Measurements from ENCODE around the gene SLC35F6. TPM values are rescaled to one million over a fixed set of nuclear protein-coding genes. Genes with fewer than 3 reads are reported as not detected.

SLC35F6 gene
- total and polyA plus RNA-seq, 9 of the 15 experiments (the other 6 are each of a cell fraction or from before 2014, with no cell fraction given), result 11.9 to 47.3 (median 22.5) TPM

DNA sequence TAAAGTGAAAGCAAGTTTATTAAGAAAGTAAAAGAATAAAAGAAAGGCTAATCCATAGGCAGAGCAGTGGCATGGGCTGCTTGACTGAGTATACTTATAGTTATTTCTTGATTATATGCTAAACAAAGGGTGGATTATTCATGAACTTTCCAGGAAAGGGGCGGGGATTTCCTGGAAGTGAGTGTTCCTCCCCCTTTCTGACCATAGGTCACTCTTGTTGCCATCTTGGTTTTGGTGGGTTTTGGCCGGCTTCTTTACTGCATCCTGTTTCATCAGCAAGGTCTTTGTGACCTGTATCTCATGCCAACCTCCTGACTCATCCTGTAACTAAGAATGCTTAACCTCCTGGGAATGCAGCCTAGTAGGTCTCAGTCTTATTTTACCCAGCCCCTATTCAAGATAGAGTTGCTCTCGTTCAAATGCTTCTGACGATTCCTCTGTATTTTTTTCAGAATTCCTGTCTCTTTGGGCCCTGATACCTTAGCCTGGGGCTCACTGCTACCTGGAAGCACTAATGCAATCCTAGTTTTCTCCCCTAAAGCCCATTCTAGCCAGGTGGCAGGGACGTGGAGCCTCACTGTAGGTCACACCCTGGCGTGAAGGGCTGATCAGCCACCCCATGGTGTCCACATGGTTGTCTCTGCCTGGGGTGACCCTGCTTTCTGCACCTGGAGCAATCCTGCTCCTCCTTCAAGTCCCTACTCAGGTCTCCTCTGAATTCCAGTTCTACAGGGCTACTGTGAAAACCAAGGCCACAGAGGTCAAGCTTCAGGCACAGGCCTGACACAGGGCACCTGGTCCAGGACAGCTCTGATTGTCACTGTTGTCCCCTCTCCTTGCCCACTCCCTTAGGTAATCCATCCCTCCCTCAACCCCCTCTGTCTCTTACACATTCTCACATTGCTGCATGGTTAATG lies 6.0 kb upstream of the SLC35F6 start (continued):
- TF ChIP-seq U2AF1 (optimal IDR thresholded peaks at IDR 0.05; ENCODE audit: low read depth, low read length) (no peak), PHB (CRISPR knock-in tag; IDR thresholded peaks at IDR 0.05) (no peak), ZBTB17 (CRISPR knock-in tag; IDR thresholded peaks at IDR 0.05) (peak; percentile 85), SREBF1 (IDR thresholded peaks at IDR 0.05; ENCODE audit: borderline replicate concordance, low read depth, low read length) (no peak), ZNF408 (CRISPR knock-in tag; IDR thresholded peaks at IDR 0.05; ENCODE audit: low read depth) (no peak), ELF2 (CRISPR knock-in tag; IDR thresholded peaks at IDR 0.05) (0 out of 2 replicates have a peak, but pooled peaks have one; percentile 67), KLF1 (tag; IDR thresholded peaks at IDR 0.05) (0 out of 2 replicates have a peak, but pooled peaks have one; percentile 67), ZNF197 (CRISPR knock-in tag; IDR thresholded peaks at IDR 0.05; ENCODE audit: low read depth) (peak; percentile 83), RHOXF2B (CRISPR knock-in tag; conservative IDR thresholded peaks at IDR 0.05) (no peak), ZNF76 (CRISPR knock-in tag; IDR thresholded peaks at IDR 0.05; ENCODE audit: borderline replicate concordance) (peak; percentile 81; the same call in 1 of the 2 replicates), ETV6 (IDR thresholded peaks at IDR 0.05; ENCODE audit: borderline replicate concordance in 1 of 2, low read depth in 2 of 2, low read length in 1 of 2) (no peak), ETV6 (CRISPR knock-in tag; IDR thresholded peaks at IDR 0.05; ENCODE audit: borderline replicate concordance) (no peak), ZFP1 (CRISPR knock-in tag; IDR thresholded peaks at IDR 0.05) (peak; percentile 26; the same call in 1 of the 2 replicates), ETV5 (CRISPR knock-in tag; IDR thresholded peaks at IDR 0.05; ENCODE audit: low read depth) (peak; percentile 78; the same call in 1 of the 2 replicates), ZNF217 (CRISPR knock-in tag; IDR thresholded peaks at IDR 0.05) (no peak), NCOA6 (IDR thresholded peaks at IDR 0.05) (no peak; the same call in 1 of the 2 replicates), XRCC3 (IDR thresholded peaks at IDR 0.05) (no peak)
- TF ChIP-seq, protein P1, sequence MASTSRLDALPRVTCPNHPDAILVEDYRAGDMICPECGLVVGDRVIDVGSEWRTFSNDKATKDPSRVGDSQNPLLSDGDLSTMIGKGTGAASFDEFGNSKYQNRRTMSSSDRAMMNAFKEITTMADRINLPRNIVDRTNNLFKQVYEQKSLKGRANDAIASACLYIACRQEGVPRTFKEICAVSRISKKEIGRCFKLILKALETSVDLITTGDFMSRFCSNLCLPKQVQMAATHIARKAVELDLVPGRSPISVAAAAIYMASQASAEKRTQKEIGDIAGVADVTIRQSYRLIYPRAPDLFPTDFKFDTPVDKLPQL (IDR thresholded peaks at IDR 0.05; ENCODE audit: extremely low read depth, insufficient read length), result no peak
- TF ChIP-seq, protein P2, sequence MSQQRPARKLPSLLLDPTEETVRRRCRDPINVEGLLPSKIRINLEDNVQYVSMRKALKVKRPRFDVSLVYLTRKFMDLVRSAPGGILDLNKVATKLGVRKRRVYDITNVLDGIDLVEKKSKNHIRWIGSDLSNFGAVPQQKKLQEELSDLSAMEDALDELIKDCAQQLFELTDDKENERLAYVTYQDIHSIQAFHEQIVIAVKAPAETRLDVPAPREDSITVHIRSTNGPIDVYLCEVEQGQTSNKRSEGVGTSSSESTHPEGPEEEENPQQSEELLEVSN (IDR thresholded peaks at IDR 0.05; ENCODE audit: borderline replicate concordance in 1 of 2, extremely low read depth in 1 of 2, insufficient read depth in 1 of 2, insufficient read length in 1 of 2, low read depth in 1 of 2, low read length in 1 of 2, poor library complexity in 1 of 2, severe bottlenecking in 1 of 2), result no peak
- TF ChIP-seq, protein P3, sequence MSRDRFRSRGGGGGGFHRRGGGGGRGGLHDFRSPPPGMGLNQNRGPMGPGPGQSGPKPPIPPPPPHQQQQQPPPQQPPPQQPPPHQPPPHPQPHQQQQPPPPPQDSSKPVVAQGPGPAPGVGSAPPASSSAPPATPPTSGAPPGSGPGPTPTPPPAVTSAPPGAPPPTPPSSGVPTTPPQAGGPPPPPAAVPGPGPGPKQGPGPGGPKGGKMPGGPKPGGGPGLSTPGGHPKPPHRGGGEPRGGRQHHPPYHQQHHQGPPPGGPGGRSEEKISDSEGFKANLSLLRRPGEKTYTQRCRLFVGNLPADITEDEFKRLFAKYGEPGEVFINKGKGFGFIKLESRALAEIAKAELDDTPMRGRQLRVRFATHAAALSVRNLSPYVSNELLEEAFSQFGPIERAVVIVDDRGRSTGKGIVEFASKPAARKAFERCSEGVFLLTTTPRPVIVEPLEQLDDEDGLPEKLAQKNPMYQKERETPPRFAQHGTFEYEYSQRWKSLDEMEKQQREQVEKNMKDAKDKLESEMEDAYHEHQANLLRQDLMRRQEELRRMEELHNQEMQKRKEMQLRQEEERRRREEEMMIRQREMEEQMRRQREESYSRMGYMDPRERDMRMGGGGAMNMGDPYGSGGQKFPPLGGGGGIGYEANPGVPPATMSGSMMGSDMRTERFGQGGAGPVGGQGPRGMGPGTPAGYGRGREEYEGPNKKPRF (IDR thresholded peaks at IDR 0.05; ENCODE audit: low read depth, low read length), result no peak
- TF ChIP-seq, protein P4, sequence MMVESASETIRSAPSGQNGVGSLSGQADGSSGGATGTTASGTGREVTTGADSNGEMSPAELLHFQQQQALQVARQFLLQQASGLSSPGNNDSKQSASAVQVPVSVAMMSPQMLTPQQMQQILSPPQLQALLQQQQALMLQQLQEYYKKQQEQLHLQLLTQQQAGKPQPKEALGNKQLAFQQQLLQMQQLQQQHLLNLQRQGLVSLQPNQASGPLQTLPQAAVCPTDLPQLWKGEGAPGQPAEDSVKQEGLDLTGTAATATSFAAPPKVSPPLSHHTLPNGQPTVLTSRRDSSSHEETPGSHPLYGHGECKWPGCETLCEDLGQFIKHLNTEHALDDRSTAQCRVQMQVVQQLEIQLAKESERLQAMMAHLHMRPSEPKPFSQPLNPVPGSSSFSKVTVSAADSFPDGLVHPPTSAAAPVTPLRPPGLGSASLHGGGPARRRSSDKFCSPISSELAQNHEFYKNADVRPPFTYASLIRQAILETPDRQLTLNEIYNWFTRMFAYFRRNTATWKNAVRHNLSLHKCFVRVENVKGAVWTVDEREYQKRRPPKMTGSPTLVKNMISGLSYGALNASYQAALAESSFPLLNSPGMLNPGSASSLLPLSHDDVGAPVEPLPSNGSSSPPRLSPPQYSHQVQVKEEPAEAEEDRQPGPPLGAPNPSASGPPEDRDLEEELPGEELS (CRISPR knock-in tag; IDR thresholded peaks at IDR 0.05; ENCODE audit: borderline replicate concordance), result no peak

Data from K562 (cell line).